AG04449 (cell line): Measurements from ENCODE around the gene CHODL.

Experiments
- CTCF ChIA-PET: fragments of 350-600 bp; formaldehyde crosslinking; extraction: SDS; loops from one replicate; lab custom pipeline; 2021; ENCODE audit warnings: antibody characterized with exemption; lab: Yijun Ruan, JAX
- POLR2A ChIA-PET: fragments of 400-600, 350-600 bp; formaldehyde crosslinking; extraction: SDS; loops from one replicate; lab custom pipeline; 2020; ENCODE audit warnings: antibody characterized with exemption, inconsistent platforms; lab: Yijun Ruan, JAX
- DNase-seq: peaks from one replicate; pipeline ENCODE4 v3.0.0-alpha.2; 2010; ENCODE audit warnings: low read depth, low spot score
- H3K4me3 ChIP-seq: 2 replicates; pipeline ENCODE4 v1.5.1; 2011; ENCODE audit warnings: low read depth, mild to moderate bottlenecking, control low read depth, low read length
- CTCF ChIP-seq: IDR thresholded peaks from one replicate; pipeline ENCODE4 v1.5.1; 2011; ENCODE audit warnings: mild to moderate bottlenecking, moderate library complexity, low read length, control low read depth, inconsistent platforms; ENCODE audit not compliant: insufficient read depth; ENCODE audit errors: missing control alignments

The CHODL gene

GRCh38 chr21:18235545-18235944 is 9.1 kb upstream of the CHODL start:
- no peak for DNase-seq
- TF ChIP-seq CTCF = no peak
- ChIA-PET CTCF (no interaction called here), POLR2A (no interaction called here)
- H3K4me3 ChIP-seq = no peak overlapping the region

DNA sequence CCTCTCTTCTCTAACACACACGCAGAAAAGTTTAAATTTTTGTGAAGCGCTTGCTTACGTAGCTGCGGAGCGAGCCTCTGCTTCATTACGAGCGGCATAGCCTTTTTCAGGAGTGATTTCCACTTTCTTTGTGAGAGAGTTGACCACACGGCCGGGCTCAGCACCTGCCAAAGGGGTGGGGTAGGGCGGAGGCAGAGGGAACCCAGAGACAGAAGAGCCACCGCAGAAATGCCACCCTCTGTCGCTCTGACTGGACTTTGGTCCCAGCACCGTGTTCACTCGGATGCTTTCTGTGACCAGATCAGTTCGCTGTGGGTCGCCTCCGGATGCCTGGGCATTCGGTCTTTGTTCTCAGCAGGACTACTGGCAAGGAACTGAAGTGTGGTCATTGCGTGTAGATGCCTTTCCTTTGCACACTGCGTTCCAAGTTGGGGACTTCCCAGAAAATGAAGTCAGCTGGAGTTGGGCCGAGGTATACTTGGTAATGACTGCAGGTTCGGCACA is 883 bp downstream of the CHODL start:
- no peak overlapping the region for H3K4me3 ChIP-seq
- ChIA-PET CTCF (no interaction called here), POLR2A (no interaction called here)
- no peak for TF ChIP-seq CTCF
- DNase-seq = no peak

GRCh38 chr21:18248171-18248570 is 3.5 kb downstream of the CHODL start:
- no peak for DNase-seq
- POLR2A ChIA-PET = no interaction called here
- CTCF ChIA-PET = no interaction called here
- H3K4me3 ChIP-seq = no peak overlapping the region
- no peak for TF ChIP-seq CTCF

DNA sequence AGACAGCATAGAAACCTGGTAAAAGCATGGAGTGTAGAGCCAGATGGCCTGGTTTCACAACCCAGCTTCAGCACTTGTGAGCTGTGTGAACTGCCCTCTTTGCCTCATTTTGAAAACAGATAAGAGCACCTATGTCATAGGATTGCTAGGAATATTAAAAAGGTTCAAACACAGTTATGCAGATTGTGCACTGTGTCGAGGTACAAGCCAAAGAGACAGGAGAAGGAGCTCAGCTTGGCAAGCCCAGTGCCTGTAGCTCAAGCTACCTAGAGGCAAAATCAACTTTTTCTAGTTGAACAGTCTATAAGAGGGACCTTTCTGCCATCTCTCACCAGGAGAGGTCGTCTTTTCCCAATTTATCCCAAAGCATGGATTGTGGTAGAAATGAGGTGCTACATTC is 5.0 kb downstream of the CHODL start:
- no peak for DNase-seq
- no peak overlapping the region for H3K4me3 ChIP-seq
- CTCF ChIA-PET = no interaction called here
- POLR2A ChIA-PET = no interaction called here
- TF ChIP-seq CTCF = no peak

- CTCF ChIA-PET = no interaction called here
- no peak for DNase-seq
- POLR2A ChIA-PET = no interaction called here
- TF ChIP-seq CTCF = no peak
- no peak overlapping the region for H3K4me3 ChIP-seq
These were observed 6.4 kb downstream of the CHODL start for GRCh38 chr21:18251065-18251464.

DNA sequence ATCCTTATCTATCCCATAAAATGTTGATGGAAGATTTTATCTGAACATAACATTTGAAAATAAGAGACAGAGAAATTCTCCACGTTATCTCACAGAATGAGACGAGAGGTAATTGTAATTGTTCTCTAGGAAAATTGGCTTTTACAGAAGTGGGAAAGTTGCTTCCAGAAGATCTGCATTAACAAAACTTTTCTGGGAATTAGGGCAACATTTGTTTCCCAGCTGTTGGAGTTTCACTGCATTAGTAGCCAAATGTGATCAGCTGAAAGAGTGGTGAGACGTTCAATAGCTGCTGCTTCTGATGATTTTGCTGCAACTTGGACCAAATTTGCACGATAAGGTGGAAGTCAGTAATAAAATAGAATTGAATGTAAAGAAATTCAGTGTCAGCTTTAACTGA is 7.6 kb downstream of the CHODL start:
- no peak for DNase-seq
- no peak overlapping the region for H3K4me3 ChIP-seq
- no peak for TF ChIP-seq CTCF
- ChIA-PET CTCF (no interaction called here), POLR2A (no interaction called here)
